ENCODE results near the gene SMIM22.

Gene SMIM22

DNA sequence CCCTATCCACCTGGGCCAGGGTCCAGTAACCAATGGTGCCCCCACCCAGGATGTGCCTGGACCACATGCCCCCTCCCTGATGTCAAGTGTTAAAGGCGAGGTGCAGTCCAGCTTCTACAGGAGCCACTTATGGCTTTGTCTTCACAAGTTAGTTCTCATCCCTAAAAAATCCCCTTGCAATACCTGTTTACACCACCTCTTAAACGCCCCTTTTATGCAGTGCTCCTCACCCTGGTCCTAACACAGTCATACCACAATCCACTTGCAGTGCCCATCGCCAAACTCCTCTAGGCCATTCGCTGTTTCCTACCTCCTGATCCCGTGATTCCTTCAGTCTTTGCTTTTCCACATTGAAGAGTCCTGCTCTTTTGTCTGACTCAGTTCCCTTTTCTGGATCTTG lies 44.8 kb downstream of the SMIM22 start:
- no peak for TF ChIP-seq EZH2phosphoT487 (conservative IDR thresholded peaks at IDR 0.05; ENCODE audit: low read length)
- TF ChIP-seq, protein P1, sequence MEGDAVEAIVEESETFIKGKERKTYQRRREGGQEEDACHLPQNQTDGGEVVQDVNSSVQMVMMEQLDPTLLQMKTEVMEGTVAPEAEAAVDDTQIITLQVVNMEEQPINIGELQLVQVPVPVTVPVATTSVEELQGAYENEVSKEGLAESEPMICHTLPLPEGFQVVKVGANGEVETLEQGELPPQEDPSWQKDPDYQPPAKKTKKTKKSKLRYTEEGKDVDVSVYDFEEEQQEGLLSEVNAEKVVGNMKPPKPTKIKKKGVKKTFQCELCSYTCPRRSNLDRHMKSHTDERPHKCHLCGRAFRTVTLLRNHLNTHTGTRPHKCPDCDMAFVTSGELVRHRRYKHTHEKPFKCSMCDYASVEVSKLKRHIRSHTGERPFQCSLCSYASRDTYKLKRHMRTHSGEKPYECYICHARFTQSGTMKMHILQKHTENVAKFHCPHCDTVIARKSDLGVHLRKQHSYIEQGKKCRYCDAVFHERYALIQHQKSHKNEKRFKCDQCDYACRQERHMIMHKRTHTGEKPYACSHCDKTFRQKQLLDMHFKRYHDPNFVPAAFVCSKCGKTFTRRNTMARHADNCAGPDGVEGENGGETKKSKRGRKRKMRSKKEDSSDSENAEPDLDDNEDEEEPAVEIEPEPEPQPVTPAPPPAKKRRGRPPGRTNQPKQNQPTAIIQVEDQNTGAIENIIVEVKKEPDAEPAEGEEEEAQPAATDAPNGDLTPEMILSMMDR (IDR thresholded peaks at IDR 0.05; ENCODE audit: insufficient read depth, low read length, poor library complexity, severe bottlenecking) = no peak

DNA sequence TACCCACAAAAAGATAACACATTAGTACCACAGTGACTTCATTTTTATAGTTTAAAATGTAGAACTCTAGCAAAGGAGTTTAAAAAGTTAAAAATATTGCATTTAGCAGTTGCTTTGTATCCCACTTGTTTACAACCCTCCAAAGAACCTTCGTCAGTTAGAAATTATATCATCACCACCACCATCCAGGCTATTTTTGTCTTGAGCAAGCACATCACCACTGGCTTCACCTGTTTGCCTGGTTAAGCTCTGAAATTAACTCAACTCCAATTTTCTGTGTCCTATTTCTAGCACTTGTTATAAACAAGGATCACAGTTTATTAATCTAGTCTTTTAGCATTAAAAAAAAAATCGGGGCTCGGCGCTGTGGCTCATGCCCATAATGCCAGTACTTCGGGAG lies 45.8 kb downstream of the SMIM22 start:
- Histone ChIP-seq H4K20me1 (ENCODE audit: low read depth, low read length) (peaks cover under 1% of the 10 kb centered on the region; the same call in 1 of the 2 replicates), H3K9me2 (replicated peaks; ENCODE audit: insufficient read depth, low read length) (no peaks in the 10 kb centered on the region), H2AFZ (ENCODE audit: low read depth, low read length, severe bottlenecking) (no peak overlapping the region), H3K4me3 (ENCODE audit: insufficient read depth, low read length, poor library complexity, severe bottlenecking) (no peak overlapping the region), H3K36me3 (ENCODE audit: low read length) (peaks cover 17% of the 10 kb centered on the region; the same call in 1 of the 2 replicates), H3K27me3 (ENCODE audit: low read length) (no peaks in the 10 kb centered on the region), H3K4me2 (ENCODE audit: low read depth, low read length, poor library complexity, severe bottlenecking) (no peak overlapping the region), H3K9ac (ENCODE audit: low read length) (no peak overlapping the region), H3K27ac (ENCODE audit: low read depth, low read length) (no peak overlapping the region), H3K79me2 (ENCODE audit: insufficient read depth, low read length) (peaks cover 19% of the 10 kb centered on the region), H3F3A (ENCODE audit: insufficient read depth) (no peaks in the 10 kb centered on the region), H3K9me3 (ENCODE audit: insufficient read depth, low read length) (no peaks in the 10 kb centered on the region)
- TF ChIP-seq, protein P1 (IDR thresholded peaks at IDR 0.05; ENCODE audit: insufficient read depth, low read length, poor library complexity, severe bottlenecking) = no peak
- no peak for TF ChIP-seq EZH2phosphoT487 (conservative IDR thresholded peaks at IDR 0.05; ENCODE audit: low read length)

More for the DNA sequence above, 44.8 kb downstream of the SMIM22 start:
- H3K9me3 ChIP-seq (ENCODE audit: insufficient read depth, low read length) = no peaks in the 10 kb centered on the region
- no peak overlapping the region for H3K4me3 ChIP-seq (ENCODE audit: insufficient read depth, low read length, poor library complexity, severe bottlenecking)
- H3K9me2 ChIP-seq (replicated peaks; ENCODE audit: insufficient read depth, low read length) = no peaks in the 10 kb centered on the region
- no peaks in the 10 kb centered on the region for H3K27me3 ChIP-seq (ENCODE audit: low read length)
- peaks cover 16% of the 10 kb centered on the region; the same call in 1 of the 2 replicates for H3K36me3 ChIP-seq (ENCODE audit: low read length)
- H4K20me1 ChIP-seq (ENCODE audit: low read depth, low read length) = no peaks in the 10 kb centered on the region; the same call in 1 of the 2 replicates
- no peak overlapping the region for H3K4me2 ChIP-seq (ENCODE audit: low read depth, low read length, poor library complexity, severe bottlenecking)
- H3K9ac ChIP-seq (ENCODE audit: low read length) = no peak overlapping the region
- no peak overlapping the region for H2AFZ ChIP-seq (ENCODE audit: low read depth, low read length, severe bottlenecking)
- peaks cover 13% of the 10 kb centered on the region for H3K79me2 ChIP-seq (ENCODE audit: insufficient read depth, low read length)
- no peaks in the 10 kb centered on the region for H3F3A ChIP-seq (ENCODE audit: insufficient read depth)
- no peak overlapping the region for H3K27ac ChIP-seq (ENCODE audit: low read depth, low read length)

Data from SU-DHL-6 (cell line).